GM15510 (cell line): ENCODE measurements around the gene PCSK5.

ENCODE experiments used
- POLR2A ChIP-seq: IDR thresholded peaks from 3 replicates; pipeline ENCODE4 v1.6.1; 2011; ENCODE audit warnings: borderline replicate concordance; ENCODE audit not compliant: insufficient read length; ENCODE audit errors: extremely low read depth

PCSK5 gene

GRCh38 chr9:75937521-75938258, 47.2 kb downstream of the PCSK5 start:
- TF ChIP-seq POLR2A: no peak

- no peak for TF ChIP-seq POLR2A
Observed at GRCh38 chr9:75938946-75939345, 48.5 kb downstream of the PCSK5 start.

GRCh38 chr9:75939536-75940111, 49.2 kb downstream of the PCSK5 start:
- TF ChIP-seq POLR2A: no peak

- TF ChIP-seq POLR2A: no peak
Observed at GRCh38 chr9:75941066-75941465, 50.6 kb downstream of the PCSK5 start.

- no peak for TF ChIP-seq POLR2A
Observed at GRCh38 chr9:75941577-75942311, 51.3 kb downstream of the PCSK5 start.

- no peak for TF ChIP-seq POLR2A
Observed at GRCh38 chr9:75946766-75947165, 56.3 kb downstream of the PCSK5 start.

GRCh38 chr9:75947233-75947632, 56.8 kb downstream of the PCSK5 start:
- no peak for TF ChIP-seq POLR2A

- TF ChIP-seq POLR2A: no peak
Observed at GRCh38 chr9:75950998-75951397, 60.5 kb downstream of the PCSK5 start.

GRCh38 chr9:75953218-75953617, 62.7 kb downstream of the PCSK5 start:
- TF ChIP-seq POLR2A: no peak

- TF ChIP-seq POLR2A: no peak
Observed at GRCh38 chr9:75956161-75956560, 65.7 kb downstream of the PCSK5 start.

GRCh38 chr9:75957116-75957515, 66.6 kb downstream of the PCSK5 start:
- no peak for TF ChIP-seq POLR2A

- no peak for TF ChIP-seq POLR2A
Observed at GRCh38 chr9:75958226-75958625, 67.8 kb downstream of the PCSK5 start.

- no peak for TF ChIP-seq POLR2A
Observed at GRCh38 chr9:75960551-75960950, 70.1 kb downstream of the PCSK5 start.

GRCh38 chr9:75962013-75962661, 71.7 kb downstream of the PCSK5 start:
- TF ChIP-seq POLR2A: no peak

GRCh38 chr9:75962662-75963036, 72.2 kb downstream of the PCSK5 start:
- TF ChIP-seq POLR2A: no peak
